ENCODE measurements around the gene TPM2. TPM values are rescaled to one million over a fixed set of nuclear protein-coding genes. Genes with fewer than 3 reads are reported as not detected.

Gene TPM2
- total RNA-seq, 1 experiment from 2014 or later: 7.0 TPM

DNA sequence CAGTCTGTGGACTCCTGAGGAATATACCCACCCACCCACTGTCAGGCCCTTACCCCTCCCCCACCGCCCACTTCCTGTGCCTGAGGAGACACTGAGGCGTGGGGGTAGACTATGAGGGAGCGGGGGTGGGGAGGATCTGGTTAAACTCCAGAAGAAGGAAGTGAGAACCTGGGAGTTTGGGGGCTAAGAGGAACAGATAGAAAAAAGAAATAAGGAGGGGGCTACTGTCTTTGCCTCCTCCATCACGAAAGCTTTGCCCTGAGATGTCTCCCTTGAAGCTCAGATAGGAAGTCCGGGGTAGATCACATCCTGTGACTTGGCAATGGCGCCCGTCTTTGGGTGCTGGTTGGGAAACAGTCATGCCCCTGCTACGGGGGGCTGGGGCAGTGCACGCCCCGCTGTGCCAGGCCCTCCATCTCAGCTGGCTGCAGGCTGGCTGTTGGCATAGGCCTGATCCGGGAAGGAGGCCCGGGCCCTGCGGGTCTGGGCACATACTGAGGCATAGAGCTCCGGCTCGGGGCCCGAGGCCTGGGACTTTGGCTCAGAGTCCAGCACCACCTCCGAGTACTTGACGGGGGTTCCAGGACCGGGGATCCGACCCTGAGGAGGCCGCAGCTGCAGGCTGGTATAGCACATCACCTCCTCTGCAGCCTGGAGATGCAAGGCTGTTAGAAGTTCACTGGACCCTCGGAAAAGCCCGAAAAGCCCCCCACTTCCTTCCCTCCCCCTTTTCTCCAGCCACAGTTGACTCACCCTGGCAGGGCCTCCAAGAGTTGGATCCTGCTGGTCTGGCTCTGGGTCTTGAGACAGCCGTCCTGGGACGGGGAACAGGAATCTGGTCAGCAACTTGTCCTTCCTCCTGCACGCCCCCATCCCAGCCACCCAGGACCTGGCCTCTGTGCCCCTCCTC, 40.0 kb downstream of the TPM2 start:
- Histone ChIP-seq H3K79me2 (ENCODE audit: low read length) (no peaks in the 10 kb centered on the region), H3K4me1 (ENCODE audit: insufficient read depth, low read length) (peaks cover 18% of the 10 kb centered on the region), H3K27me3 (ENCODE audit: low read length) (no peaks in the 10 kb centered on the region), H3K4me3 (ENCODE audit: low read length) (no peak overlapping the region), H3K9me3 (ENCODE audit: low read length) (no peaks in the 10 kb centered on the region), H3F3A (ENCODE audit: low read length, unreplicated experiment) (no peaks in the 10 kb centered on the region), H3K9me2 (replicated peaks; ENCODE audit: low read length) (no peaks in the 10 kb centered on the region), H2AFZ (ENCODE audit: low read length) (no peak overlapping the region), H4K20me1 (ENCODE audit: low read length) (no peaks in the 10 kb centered on the region), H3K4me2 (ENCODE audit: low read length) (no peak overlapping the region), H3K27ac (ENCODE audit: low read length) (no peak overlapping the region), H3K36me3 (ENCODE audit: low read depth, low read length) (no peaks in the 10 kb centered on the region), H3K9ac (ENCODE audit: low read length) (no peak overlapping the region)
- TF ChIP-seq CTCF (conservative IDR thresholded peaks at IDR 0.05; ENCODE audit: low read depth, low read length) (no peak), EZH2phosphoT487 (IDR thresholded peaks at IDR 0.05; ENCODE audit: borderline replicate concordance, low read length) (no peak), EZH2 (IDR thresholded peaks at IDR 0.05; ENCODE audit: low read length, unreplicated experiment) (no peak)
- CTCF ChIA-PET: no interaction called here
- ATAC-seq: no peak
- intact Hi-C loops (cut with micrococcal nuclease): loop anchor here (10.0 kb wide), 1 partner anchor 145 kb away; the partner anchor contains the start of gene NPR2
- BruUV-seq (replicated peaks): no TSS peak
- DNase-seq: no peak
- POLR2A ChIA-PET (ENCODE audit: unreplicated experiment): no interaction called here

DNA sequence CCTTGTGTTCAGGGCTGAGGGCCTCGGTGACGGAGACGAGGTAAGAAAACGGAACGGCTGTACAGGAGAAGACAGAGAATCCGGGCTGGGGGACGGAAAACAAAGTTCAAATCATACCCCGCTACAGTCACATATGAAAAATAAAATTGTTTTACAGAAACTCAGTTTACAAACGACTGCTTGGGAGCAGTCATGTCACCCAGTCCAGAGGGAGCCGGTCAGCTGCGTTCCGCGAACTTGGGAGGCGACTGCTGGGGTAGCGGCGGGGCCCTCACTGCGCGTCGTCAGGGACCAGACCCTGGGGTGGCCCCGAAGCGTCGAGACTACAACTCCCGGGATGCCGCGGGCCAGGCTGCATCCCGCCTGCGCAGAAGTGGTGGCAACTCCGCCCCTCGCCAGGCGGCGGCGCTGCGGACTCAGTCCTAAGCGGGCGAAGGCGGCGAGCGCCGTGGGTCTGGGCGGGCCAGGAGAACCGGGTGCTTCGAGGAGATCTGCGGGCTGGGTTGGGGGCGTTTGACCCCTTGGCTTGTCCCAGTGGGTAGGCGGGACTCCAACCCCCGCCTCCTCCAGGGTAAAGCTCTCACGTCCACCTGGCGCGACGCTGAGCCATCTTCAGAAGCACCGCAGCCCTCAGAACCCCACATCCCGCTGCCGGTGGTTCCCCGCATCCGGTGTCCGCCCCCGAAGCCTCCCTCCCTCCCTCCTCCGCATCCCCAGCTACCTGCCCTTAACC, 43.0 kb downstream of the TPM2 start:
- H3K36me3 ChIP-seq (ENCODE audit: low read depth, low read length): no peaks in the 10 kb centered on the region
- no peak overlapping the region for H3K27ac ChIP-seq (ENCODE audit: low read length)
- peak; percentile 87 for DNase-seq
- peaks cover 5% of the 10 kb centered on the region for H3K4me1 ChIP-seq (ENCODE audit: insufficient read depth, low read length)
- peak overlapping the region; percentile 90 for H3K4me3 ChIP-seq (ENCODE audit: low read length)
- no peaks in the 10 kb centered on the region for H3F3A ChIP-seq (ENCODE audit: low read length, unreplicated experiment)
- no peaks in the 10 kb centered on the region for H3K79me2 ChIP-seq (ENCODE audit: low read length)
- no peaks in the 10 kb centered on the region for H3K9me3 ChIP-seq (ENCODE audit: low read length)
- H3K9me2 ChIP-seq (replicated peaks; ENCODE audit: low read length): no peaks in the 10 kb centered on the region
- no peaks in the 10 kb centered on the region for H4K20me1 ChIP-seq (ENCODE audit: low read length)
- peak overlapping the region; percentile 66 for H3K9ac ChIP-seq (ENCODE audit: low read length)
- H3K4me2 ChIP-seq (ENCODE audit: low read length): peak overlapping the region; percentile 90
- ChIA-PET POLR2A (ENCODE audit: unreplicated experiment) (no interaction called here), CTCF (interaction anchor here (1.0 kb wide), 1 partner anchor 14 kb away, joined by 5 read pairs; no protein-coding TSS in a partner anchor)
- BruUV-seq (replicated peaks): no TSS peak
- ATAC-seq: peak; percentile 97
- intact Hi-C loops (cut with micrococcal nuclease): loop anchor here (1.0 kb wide), 1 partner anchor 42 kb away; no protein-coding TSS in a partner anchor
- no peaks in the 10 kb centered on the region for H3K27me3 ChIP-seq (ENCODE audit: low read length)
- TF ChIP-seq EZH2 (IDR thresholded peaks at IDR 0.05; ENCODE audit: low read length, unreplicated experiment) (no peak), CTCF (conservative IDR thresholded peaks at IDR 0.05; ENCODE audit: low read depth, low read length) (peak; percentile 70)
- H2AFZ ChIP-seq (ENCODE audit: low read length): peak overlapping the region; percentile 97
